GM12878 (cell line): ENCODE measurements around the gene LPCAT3. TPM values are rescaled to one million over a fixed set of nuclear protein-coding genes. Genes with fewer than 3 reads are reported as not detected.
A peak's percentile ranks its signal among the peaks of the same experiment; 100 is the strongest.

Source experiments
- ATAC-seq: fragments of 200-7000 bp; cut with Tn5 transposase; 3 replicates; pipeline ENCODE4 v1.9.1; 2020; ENCODE audit warnings: mild to moderate bottlenecking, moderate library complexity
- BruUV-seq: library from RNA; stranded (reverse); fragments of 400-500 nt; replicated peaks from 2 replicates; lab custom pipeline; 2021; lab: Mats Ljungman, UMichigan
- CTCF ChIA-PET: fragments of 300-600 bp; sonication (Branson Sonifier 250); formaldehyde crosslinking; extraction: SDS; loops from one replicate; lab custom pipeline; 2021; ENCODE audit warnings: inconsistent platforms; lab: Yijun Ruan, JAX
- POLR2A ChIA-PET: fragments of 350-600 bp; formaldehyde crosslinking; extraction: SDS; loops from one replicate; lab custom pipeline; 2021; ENCODE audit warnings: inconsistent platforms; lab: Charles Lee
- RAD21 ChIA-PET: fragments of 300-600 bp; sonication (Branson Sonifier 250); formaldehyde crosslinking; loops from one replicate; lab custom pipeline; 2023; ENCODE audit warnings: antibody characterized with exemption; ENCODE audit not compliant: unreplicated experiment; lab: Charles Lee
- SMC1A ChIA-PET: fragments of 300-600 bp; sonication (Branson Sonifier 250); formaldehyde crosslinking; loops from one replicate; lab custom pipeline; 2023; ENCODE audit not compliant: unreplicated experiment, uncharacterized antibody; lab: Charles Lee
- DNase-seq: peaks from one replicate; pipeline ENCODE4 v3.0.0-alpha.2; 2011; ENCODE audit warnings: low read depth, low spot score
- FAIRE-seq: peaks from 3 replicates; lab custom pipeline; 2011; peaks lifted over from hg19 to GRCh38; lab: Jason Lieb, UNC
- H2AFZ ChIP-seq: 2 replicates; pipeline ENCODE4 v1.6.0; 2011; ENCODE audit warnings: low read depth, low read length, control low read depth; ENCODE audit not compliant: control insufficient read depth
- H3K27ac ChIP-seq: 2 replicates; pipeline ENCODE4 v1.5.1; 2011; ENCODE audit warnings: control low read depth; ENCODE audit not compliant: control insufficient read depth, insufficient read depth
- H3K27me3 ChIP-seq, 2 experiments: replicated peaks in 1 of 2; 2 replicates each; pipeline versions ENCODE4 v1.6.0 to v1.6.1; 2011; ENCODE audit warnings: low read length in 1 of 2; ENCODE audit not compliant: control insufficient read depth in 2 of 2, insufficient read depth in 2 of 2
- H3K36me3 ChIP-seq, 2 experiments: 2 replicates each; pipeline ENCODE4 v1.5.1; 2011; ENCODE audit warnings: low read length in 1 of 2; ENCODE audit not compliant: control insufficient read depth in 2 of 2, insufficient read depth in 2 of 2
- H3K4me1 ChIP-seq: 2 replicates; pipeline ENCODE4 v1.6.1; 2011; ENCODE audit warnings: mild to moderate bottlenecking, low read length, moderate library complexity, mixed read lengths; ENCODE audit not compliant: control insufficient read depth, insufficient read depth
- H3K4me2 ChIP-seq: 2 replicates; pipeline ENCODE4 v1.6.0; 2011; ENCODE audit warnings: control low read depth; ENCODE audit not compliant: control insufficient read depth, insufficient read depth
- H3K4me3 ChIP-seq: fragments of 200-600 bp; sonication (generic); 2 replicates; pipeline ENCODE4 v1.5.1; 2016
- H3K79me2 ChIP-seq: 2 replicates; pipeline ENCODE4 v1.6.0; 2011; ENCODE audit warnings: low read length; ENCODE audit not compliant: control insufficient read depth, insufficient read depth
- H3K9ac ChIP-seq: 2 replicates; pipeline ENCODE4 v1.8.0; 2011; ENCODE audit warnings: low read length, control low read depth, mixed read lengths; ENCODE audit not compliant: control insufficient read depth, insufficient read depth
- H3K9me3 ChIP-seq: replicated peaks from 3 replicates; pipeline ENCODE4 v1.5.1; 2011; ENCODE audit warnings: mild to moderate bottlenecking, low read length; ENCODE audit not compliant: control insufficient read depth, insufficient read depth
- H4K20me1 ChIP-seq: 2 replicates; pipeline ENCODE4 v1.6.0; 2011; ENCODE audit not compliant: control insufficient read depth, insufficient read depth
- ATF2 ChIP-seq: IDR thresholded peaks from 2 replicates; pipeline ENCODE4 v1.6.1; 2012; ENCODE audit warnings: low read length, inconsistent platforms
- E4F1 ChIP-seq: fragments of 450-650 bp; IDR thresholded peaks from 2 replicates; pipeline ENCODE4 v1.6.1; 2018; ENCODE audit warnings: borderline replicate concordance, mild to moderate bottlenecking; ENCODE audit not compliant: partially characterized antibody
- MTA2 ChIP-seq: fragments of 450-650 bp; IDR thresholded peaks from 2 replicates; pipeline ENCODE4 v1.6.1; 2016; ENCODE audit warnings: low read depth, mild to moderate bottlenecking, moderate library complexity
- NR2C1 ChIP-seq: fragments of 450-650 bp; IDR thresholded peaks from 2 replicates; pipeline ENCODE4 v1.6.1; 2017; ENCODE audit warnings: antibody characterized with exemption, mild to moderate bottlenecking, moderate library complexity
- NR2F1 ChIP-seq: fragments of 450-650 bp; conservative IDR thresholded peaks from 2 replicates; pipeline ENCODE4 v1.6.1; 2017; ENCODE audit warnings: mild to moderate bottlenecking
- RBBP5 ChIP-seq: fragments of 200-600 bp; sonication (generic); conservative IDR thresholded peaks from 2 replicates; pipeline ENCODE4 v1.6.1; 2016
- RELA ChIP-seq: fragments of 450-650 bp; IDR thresholded peaks from 2 replicates; pipeline ENCODE4 v1.8.0; 2014; ENCODE audit warnings: borderline replicate concordance; ENCODE audit not compliant: partially characterized antibody
- SMAD5 ChIP-seq: IDR thresholded peaks from 2 replicates; pipeline ENCODE4 v1.6.1; 2016; ENCODE audit warnings: antibody characterized with exemption, low read depth
- SMARCA5 ChIP-seq: fragments of 450-650 bp; IDR thresholded peaks from 2 replicates; pipeline ENCODE4 v1.6.1; 2017; ENCODE audit warnings: mild to moderate bottlenecking
- WRNIP1 ChIP-seq: IDR thresholded peaks from 2 replicates; pipeline ENCODE4 v1.6.1; 2011; ENCODE audit warnings: low read depth, low read length, improper control_type of control experiment, borderline replicate concordance
- YY1 ChIP-seq: IDR thresholded peaks from 2 replicates; pipeline ENCODE4 v1.6.1; 2011; ENCODE audit warnings: low read depth, mild to moderate bottlenecking, low read length
- ZNF274 ChIP-seq: IDR thresholded peaks from one replicate; pipeline ENCODE4 v1.8.0; 2011; ENCODE audit not compliant: insufficient read length, insufficient read depth
- ZNF687 ChIP-seq: fragments of 450-650 bp; IDR thresholded peaks from 2 replicates; pipeline ENCODE4 v1.6.1; 2017; ENCODE audit warnings: mild to moderate bottlenecking, moderate library complexity
- WGBS: methylation state at CpG from one replicate; pipeline ENCODE4 v1.1.6; 2016; ENCODE audit warnings: low lambda C conversion rate; ENCODE audit not compliant: insufficient replicate concordance, insufficient coverage; ENCODE audit errors: missing lambda C conversion rate; 5-methylcytosine and 5-hydroxymethylcytosine counted together
- in situ Hi-C: fragments of 300-500 bp; cut with MboI; formaldehyde crosslinking; loops from 9 replicates; pipeline ENCODE4 v1.14.3; 2018; ENCODE audit warnings: mixed read lengths
- intact Hi-C: fragments of 100-400 bp; cut with micrococcal nuclease; formaldehyde crosslinking; loops from one replicate; pipeline ENCODE4 v1.14.2; 2022; ENCODE audit not compliant: unreplicated experiment
- polyA plus RNA-seq, 11 experiments: library from polyadenylated mRNA; depleted of rRNA in 4 of 11; unstranded in 6 of 11; stranded (reverse) in 5 of 11; fragments of >200 nt; fragmentation: Nextera tagmentation in 4 of 11; fragmentation: Illumina TruSeq in 1 of 11; extraction: Ambion mirVana in 4 of 11; extraction: Trizol in 1 of 11; gene quantifications; 1 replicate in 1 of 11; 2 replicates in 10 of 11; pipeline versions ENCODE4 v1.2.1 to v1.2.3, GENCODE V29; 2011 to 2016; ENCODE audit warnings: inconsistent platforms in 2 of 11, missing spikeins in 2 of 11, low read depth in 1 of 11
- total RNA-seq, 4 experiments: library from RNA; depleted of rRNA in 3 of 4; stranded (reverse); fragments of >200 nt in 3 of 4; fragmentation: Illumina TruSeq in 1 of 4; extraction: Trizol in 1 of 4; gene quantifications; 2 replicates each; pipeline versions ENCODE4 v1.2.1 to v1.2.3, GENCODE V29; 2013 to 2021

The LPCAT3 gene
- total and polyA plus RNA-seq, 10 of the 15 experiments (the other 5 are each of a cell fraction or from before 2014, with no cell fraction given) = 2.6 to 48.3 (median 23.0) TPM

- no peaks in the 10 kb centered on the region; the same call in 1 of the 2 replicates for H4K20me1 ChIP-seq
- RAD21 ChIA-PET = no interaction called here
- TF ChIP-seq ZNF687 (0 out of 2 replicates have a peak, but pooled peaks have one; percentile 30), WRNIP1 (peak; percentile 63; the same call in 1 of the 2 replicates), SMARCA5 (0 out of 2 replicates have a peak, but pooled peaks have one; percentile 14), MTA2 (0 out of 2 replicates have a peak, but pooled peaks have one; percentile 7), E4F1 (no peak), NR2C1 (peak; percentile 87), RBBP5 (0 out of 2 replicates have a peak, but pooled peaks have one; percentile 26), ZNF274 (no peak), ATF2 (no peak), RELA (no peak), NR2F1 (peak; percentile 73), SMAD5 (peak; percentile 17; the same call in 1 of the 2 replicates), YY1 (peak; percentile 57; the same call in 1 of the 2 replicates)
- TF ChIP-seq, all 136 proteins: peak for 9
- DNase-seq = no peak
- TSS peak; percentile 68 for BruUV-seq
- no peaks in the 10 kb centered on the region for H3K27me3 ChIP-seq
- peaks cover 27 to 48% of the 10 kb centered on the region in 2 experiments for H3K36me3 ChIP-seq
- intact Hi-C loops (loop anchor here (1.0 to 5.0 kb wide), 3 partner anchors 26 to 122 kb away; partner anchors contain the start of genes C12orf57, C1R and LPCAT3), in situ Hi-C loops (loop anchor here (25.0 kb wide), 1 partner anchor 1667 kb away; no protein-coding TSS in a partner anchor)
- peak overlapping the region; percentile 48 for H3K4me2 ChIP-seq
- H3K9ac ChIP-seq = peak overlapping the region; percentile 97
- H3K9me3 ChIP-seq = no peaks in the 10 kb centered on the region
- no peak for FAIRE-seq
- H3K4me3 ChIP-seq = peak overlapping the region; percentile 72
- SMC1A ChIA-PET = interaction anchor here (3.1 kb wide), 1 partner anchor 24 kb away, joined by 36 read pairs; no protein-coding TSS in a partner anchor
- under 1% methylated on average over 20 of the region's 31 CpGs for WGBS
- H2AFZ ChIP-seq = peak overlapping the region; percentile 59
- POLR2A ChIA-PET = interaction anchor here (1.7 kb wide), 1 partner anchor 32 kb away, joined by 4 read pairs; no protein-coding TSS in a partner anchor
- peak; percentile 47 for ATAC-seq
- peak overlapping the region; percentile 65 for H3K27ac ChIP-seq
- peaks cover 59% of the 10 kb centered on the region for H3K79me2 ChIP-seq
- peaks cover 21% of the 10 kb centered on the region for H3K4me1 ChIP-seq
- CTCF ChIA-PET = interaction anchor here (1.9 to 3.2 kb wide), 3 partner anchors 26 to 141 kb away, joined by 8 to 40 read pairs (median 13); partner anchors contain the start of genes C12orf57 and RNU7-1
Measured at GRCh38 chr12:6970096-6970527, 48.2 kb downstream of the LPCAT3 start.
